Stimulated activated CD8-positive, alpha-beta memory T cell treated with anti-CD3 and anti-CD28 coated beads, Interleukin-15, amount 100 ng/mL, for 24 hours (primary cell): Measurements from ENCODE around the gene PROS1.
"Not testable (repeated sequence)": the region's sequence is repeated elsewhere in the genome, so short reads cannot be mapped to it uniquely, and the experiment has no call there.

Source experiments
- DNase-seq: peaks from one replicate; pipeline ENCODE4 v3.0.0-alpha.2; 2020; ENCODE audit warnings: low read depth

PROS1 gene

GRCh38 chr3:93873412-93873811, 100.3 kb downstream of the PROS1 start:
- not testable (repeated sequence) for DNase-seq

GRCh38 chr3:93867425-93867824, 106.3 kb downstream of the PROS1 start:
- DNase-seq, result no peak

GRCh38 chr3:93861017-93861416, 112.7 kb downstream of the PROS1 start:
- no peak for DNase-seq

- no peak for DNase-seq
Observed at GRCh38 chr3:93855401-93855800, 118.3 kb downstream of the PROS1 start.

- DNase-seq, result not testable (repeated sequence)
Observed at GRCh38 chr3:93852228-93852627, 121.5 kb downstream of the PROS1 start.

GRCh38 chr3:93843981-93844380, 129.7 kb downstream of the PROS1 start:
- DNase-seq, result no peak

- DNase-seq, result not testable (repeated sequence)
Observed at GRCh38 chr3:93839193-93839592, 134.5 kb downstream of the PROS1 start.
